Femur (tissue), 1 donor: Measurements from ENCODE around the gene HCFC2.
"Not testable (repeated sequence)": the region's sequence is repeated elsewhere in the genome, so short reads cannot be mapped to it uniquely, and the experiment has no call there.

ENCODE experiments used
- DNase-seq: peaks from one replicate; pipeline ENCODE4 v3.0.0-alpha.2; 2017

HCFC2 gene

DNA sequence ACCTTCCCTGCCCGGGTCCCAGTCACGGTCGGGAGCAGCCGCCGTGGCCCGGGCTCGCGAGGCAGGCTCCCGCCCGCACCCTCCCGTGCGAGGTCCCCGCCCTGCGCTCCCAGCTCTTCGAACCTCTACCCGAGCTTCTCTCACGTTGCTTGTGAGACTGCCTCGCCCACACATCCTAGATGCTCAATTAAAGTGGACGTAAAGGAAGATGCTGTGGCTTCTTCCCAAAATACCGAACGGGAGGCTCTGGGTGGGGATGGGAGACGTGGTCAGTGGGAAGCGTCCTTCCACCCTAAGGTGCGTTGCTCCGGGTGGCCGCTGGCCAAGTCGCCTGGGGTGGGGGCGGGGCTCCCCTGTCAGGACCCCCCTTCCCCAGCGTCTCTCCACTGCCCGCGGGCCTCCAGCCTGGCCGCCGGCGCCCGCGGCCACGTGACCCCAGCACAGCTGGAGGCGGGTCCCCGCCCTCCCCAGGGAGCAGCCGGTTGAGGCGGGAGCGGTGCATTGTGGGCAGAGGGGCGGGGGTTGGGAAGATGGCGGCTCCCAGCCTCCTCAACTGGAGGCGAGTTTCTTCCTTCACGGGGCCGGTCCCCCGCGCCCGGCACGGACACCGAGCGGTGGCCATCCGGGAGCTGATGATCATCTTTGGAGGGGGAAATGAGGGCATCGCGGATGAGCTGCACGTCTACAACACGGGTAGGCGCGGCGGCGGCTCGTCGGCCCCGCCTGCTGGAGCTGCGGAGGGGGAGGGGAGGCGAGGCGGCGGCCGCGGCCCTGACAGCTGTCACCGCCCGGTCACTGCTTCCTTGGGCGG, at the start of gene HCFC2:
TSS of gene HCFC2 (plus strand) at position 501 of the 811 bp plus-strand sequence. CDS start at position 531, 30 bp downstream.
- peak; percentile 95 for DNase-seq

DNA sequence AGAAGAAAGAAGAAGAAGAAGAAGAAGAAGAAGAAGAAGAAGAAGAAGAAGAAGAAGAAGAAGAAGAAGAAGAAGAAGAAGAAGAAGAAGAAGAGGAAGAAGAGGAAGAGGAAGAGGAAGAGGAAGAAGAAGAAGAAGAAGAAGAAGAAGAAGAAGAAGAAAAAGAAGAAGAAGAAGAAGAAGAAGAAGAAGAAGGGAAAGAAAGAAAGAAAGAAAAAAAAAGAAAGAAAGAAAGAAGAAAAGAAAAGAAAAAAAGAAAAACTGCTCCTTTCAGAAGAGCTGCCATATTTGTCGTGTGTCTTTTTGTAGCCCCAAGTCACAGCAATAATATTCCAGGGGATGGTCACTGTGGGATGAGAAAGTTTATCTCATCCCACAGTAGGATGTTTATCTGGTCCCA, 42.5 kb upstream of the HCFC2 start:
- not testable (repeated sequence) for DNase-seq

DNA sequence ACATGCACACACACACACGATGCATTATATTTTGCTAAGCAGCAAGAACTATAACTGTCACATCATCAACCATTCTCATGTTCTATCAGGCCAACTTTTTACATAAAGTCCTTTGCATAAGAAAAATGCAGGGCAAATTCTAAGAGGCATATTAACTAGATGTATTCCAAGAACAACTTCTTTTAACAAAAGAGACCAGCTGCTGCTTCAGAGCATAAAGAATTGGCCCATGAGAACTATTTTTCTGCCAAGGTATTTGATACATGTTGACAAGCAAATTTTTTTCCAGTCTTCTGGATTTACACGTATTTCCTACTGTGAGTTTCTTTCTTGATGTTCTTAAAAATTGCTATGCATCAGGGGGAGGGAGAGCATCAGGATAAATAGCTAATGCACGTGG, 41.5 kb upstream of the HCFC2 start:
- DNase-seq: no peak

DNA sequence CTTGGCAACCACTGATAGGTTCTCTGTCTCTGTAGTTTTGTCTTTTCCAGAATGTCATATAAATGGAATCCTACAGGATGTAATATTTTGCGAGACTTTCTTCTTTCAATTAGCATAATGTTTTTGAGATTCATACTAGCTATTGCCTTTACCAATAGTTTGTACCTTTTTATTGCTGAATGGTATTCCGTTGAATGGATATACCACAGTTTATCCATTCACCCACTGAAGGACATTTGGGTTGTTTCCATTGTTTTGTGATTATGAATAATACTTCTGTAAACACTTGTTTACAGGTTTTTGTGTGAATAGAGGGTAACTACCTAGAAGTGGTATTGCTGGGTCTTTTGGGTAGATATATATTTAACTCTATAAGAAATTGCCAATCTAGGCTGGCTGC, 40.6 kb upstream of the HCFC2 start:
- no peak for DNase-seq

DNA sequence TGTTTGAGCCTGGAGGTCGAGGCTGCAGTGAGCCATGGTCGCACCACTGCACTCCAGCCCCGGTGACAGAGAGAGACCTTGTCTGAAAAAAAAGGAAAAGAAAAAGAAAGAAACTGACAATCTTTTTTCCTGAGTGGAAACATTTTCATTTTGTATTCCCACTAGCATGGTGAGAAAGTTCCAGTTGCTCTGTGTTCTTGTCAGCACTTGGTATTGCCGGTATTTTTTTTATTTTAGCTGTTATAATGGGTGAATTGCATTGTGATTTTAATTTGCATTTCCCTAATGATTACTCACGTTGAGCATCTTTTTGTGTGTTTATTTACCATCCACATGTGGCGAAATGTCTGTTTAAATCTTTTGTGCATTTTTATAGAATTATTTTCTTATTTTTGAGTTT, 40.0 kb upstream of the HCFC2 start:
- no peak for DNase-seq

DNA sequence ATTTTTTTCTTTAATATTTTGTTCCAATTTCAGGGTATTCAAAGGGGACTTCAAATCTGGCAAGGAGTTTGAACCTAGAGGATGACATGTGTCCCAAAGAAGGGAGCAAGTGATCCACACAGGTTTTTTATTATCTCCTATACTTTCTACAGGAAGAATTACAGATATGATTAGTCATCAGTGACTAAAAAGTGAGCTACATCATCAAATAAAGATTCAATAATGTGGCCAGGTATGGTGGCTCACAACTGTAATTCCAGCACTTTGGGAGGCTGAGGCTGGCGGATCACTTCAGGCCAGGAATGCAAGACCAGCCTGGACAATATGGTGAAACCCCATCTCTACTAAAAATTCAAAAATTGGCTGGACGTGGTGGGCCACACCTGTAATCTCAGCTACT, 38.6 kb upstream of the HCFC2 start:
- DNase-seq: no peak

DNA sequence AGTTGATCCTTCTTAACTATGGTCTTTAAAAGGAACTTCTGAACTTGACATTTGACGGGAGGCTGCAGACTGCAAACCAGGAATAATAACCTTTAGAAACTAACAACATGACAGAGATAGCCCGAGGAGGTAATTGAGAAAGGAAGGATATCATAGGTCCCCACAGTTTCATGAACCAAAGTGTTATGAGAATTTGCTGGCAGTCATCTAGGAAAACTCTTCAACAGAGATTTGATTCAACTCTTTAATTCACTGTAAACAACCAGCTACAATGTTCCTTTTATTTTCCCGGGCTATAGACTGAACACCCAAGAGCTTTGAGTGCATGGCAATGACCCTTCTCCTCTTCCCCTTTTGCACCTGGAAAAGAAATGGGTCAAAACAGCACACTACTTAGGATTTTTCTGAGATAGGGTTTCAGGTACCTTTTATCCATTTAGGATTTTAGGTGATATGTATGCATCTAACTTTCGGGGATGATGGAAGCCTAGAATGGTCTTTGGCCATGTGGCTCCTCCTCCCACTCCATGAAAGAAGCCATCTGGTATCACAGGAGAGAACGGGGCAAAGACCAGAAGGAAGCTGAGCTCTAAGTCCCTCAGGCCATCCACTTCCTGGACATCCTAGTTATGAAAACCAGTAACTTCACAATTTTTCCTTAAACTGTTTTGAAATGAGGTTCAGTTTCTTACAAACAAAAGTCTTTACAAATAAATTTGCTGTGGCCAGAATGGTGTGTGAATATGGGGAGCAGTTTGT, 37.3 kb upstream of the HCFC2 start:
- no peak for DNase-seq

DNA sequence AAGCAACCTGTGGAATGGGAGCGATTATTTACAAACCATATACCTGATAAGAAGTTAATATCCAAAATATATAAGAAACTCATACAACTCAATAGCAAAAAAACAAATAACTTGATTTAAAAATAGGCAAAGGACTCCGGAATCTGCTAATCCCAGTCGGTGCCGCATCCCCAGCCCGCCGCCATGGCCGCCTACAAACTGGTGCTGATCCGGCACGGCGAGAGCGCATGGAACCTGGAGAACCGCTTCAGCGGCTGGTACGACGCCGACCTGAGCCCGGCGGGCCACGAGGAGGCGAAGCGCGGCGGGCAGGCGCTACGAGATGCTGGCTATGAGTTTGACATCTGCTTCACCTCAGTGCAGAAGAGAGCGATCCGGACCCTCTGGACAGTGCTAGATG, 33.7 kb upstream of the HCFC2 start:
- not testable (repeated sequence) for DNase-seq

DNA sequence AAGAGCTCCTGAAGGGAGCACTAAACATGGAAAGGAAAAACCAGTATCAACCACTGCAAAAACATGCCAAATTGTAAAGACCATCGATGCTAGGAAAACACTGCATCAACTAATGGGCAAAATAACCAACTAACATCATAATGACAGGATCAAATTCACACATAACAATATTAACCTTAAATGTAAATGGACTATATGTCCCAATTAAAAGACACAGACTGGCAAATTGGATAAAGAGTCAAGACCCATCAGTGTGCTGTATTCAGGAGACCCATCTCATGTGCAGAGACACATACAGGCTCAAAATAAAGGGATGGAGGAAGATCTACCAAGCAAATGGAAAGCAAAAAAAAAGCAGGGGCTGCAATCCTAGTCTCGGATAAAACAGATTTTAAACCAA, 28.2 kb upstream of the HCFC2 start:
- not testable (repeated sequence) for DNase-seq

DNA sequence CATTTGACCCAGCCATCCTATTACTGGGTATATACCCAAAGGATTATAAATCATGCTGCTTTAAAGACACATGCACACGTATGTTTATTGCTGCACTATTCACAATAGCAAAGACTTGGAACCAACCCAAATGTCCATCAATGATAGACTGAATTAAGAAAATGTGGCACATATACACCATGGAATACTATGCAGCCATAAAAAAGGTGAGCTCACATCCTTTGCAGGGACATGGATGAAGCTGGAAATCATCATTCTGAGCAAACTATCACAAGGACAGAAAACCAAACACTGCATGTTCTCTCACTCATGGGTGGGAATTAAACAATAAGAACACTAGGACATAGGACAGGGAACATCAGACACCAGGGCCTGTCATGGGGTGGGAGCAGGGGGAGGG, 24.6 kb upstream of the HCFC2 start:
- not testable (repeated sequence) for DNase-seq

DNA sequence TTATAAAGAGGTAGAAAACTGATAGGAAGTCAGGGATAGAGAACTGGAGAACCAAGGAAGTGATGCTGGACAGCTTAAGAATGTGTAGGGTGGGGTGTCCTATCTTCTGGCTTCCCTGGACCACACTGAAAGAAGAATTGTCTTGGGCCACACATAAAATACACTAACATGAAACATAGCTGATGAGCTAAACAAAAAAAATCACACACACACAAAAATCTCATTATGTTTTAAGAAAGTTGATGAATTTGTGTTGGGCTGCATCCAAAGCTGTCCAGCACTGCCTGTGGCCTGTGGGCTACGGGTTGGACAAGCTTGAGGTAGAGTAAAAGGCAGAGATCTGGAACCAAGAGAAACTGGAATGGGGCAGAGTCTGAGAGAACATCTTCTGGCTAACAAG, 21.8 kb upstream of the HCFC2 start:
- no peak for DNase-seq

DNA sequence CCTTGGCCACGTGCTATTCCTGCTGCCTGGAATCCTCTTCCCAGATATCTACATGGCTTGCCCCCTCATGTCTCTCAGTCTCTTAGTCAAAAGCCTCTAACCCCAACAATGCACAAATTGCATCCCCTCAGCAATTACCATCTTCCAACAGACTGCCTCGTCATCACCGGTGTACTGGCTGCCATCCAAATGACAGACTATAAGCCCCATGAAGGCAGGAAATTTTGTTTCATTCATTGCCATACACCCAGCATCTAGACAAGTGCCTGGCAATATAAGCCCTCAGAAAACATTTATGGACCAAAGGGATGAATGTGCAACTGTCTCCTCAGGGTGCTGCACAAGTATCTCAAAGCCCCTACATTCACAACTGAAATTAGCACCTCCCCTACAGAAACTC, 20.2 kb upstream of the HCFC2 start:
- no peak for DNase-seq

DNA sequence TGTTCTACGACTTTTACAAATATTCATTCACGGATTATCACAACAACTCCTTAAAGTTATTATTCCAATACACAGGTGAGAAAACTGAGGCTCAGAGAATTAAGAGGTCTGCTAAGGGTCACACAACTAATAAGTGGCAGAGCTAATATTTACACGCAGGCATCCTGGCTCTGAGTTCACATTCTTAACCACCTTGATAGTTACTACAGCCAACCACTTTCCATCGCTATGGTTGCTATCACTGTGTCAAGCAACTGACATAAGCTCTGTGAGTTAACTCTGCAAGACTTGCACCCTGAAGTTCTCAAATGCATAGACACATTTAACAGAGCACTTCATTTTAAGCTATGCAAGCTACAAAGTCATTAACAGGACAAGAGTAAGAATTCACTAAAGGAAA, 18.0 kb upstream of the HCFC2 start:
- no peak for DNase-seq

DNA sequence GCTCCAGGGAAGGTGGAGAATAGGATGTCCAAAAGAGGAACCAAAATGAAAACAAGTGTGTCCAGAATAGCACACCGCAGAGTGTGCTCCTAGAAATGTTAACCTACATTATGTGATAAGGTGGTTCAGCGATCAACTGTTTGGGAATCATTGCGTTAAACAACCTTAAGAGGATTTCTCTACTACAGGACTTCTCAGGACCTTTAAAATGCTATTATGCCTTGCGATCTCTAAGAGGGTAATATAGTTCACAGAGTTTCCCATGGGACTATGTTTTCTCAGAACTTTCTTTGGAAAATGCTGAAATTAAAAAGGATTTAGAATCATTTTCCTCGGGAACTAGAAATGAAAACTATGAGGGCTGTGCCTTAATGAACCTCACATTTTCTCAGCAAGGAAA, 16.2 kb upstream of the HCFC2 start:
- no peak for DNase-seq

DNA sequence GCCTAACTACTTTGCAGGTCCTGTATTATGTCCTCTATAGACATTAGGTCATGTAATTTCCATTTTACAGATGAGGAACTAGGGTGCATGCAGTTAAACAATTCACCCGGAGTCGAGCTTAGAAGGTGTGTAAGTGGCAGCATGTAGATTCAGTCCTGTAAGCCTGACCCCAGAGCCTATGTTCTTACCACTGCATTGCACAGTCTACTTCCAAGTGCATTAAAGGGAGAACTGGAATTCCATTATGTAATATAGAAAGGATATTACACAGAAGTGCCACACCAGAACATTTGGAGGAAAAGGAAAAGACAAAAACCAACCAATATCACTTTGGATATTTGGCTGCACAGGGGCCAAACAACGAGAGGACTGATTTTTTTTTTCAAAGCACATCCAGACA, 15.5 kb upstream of the HCFC2 start:
- no peak for DNase-seq

DNA sequence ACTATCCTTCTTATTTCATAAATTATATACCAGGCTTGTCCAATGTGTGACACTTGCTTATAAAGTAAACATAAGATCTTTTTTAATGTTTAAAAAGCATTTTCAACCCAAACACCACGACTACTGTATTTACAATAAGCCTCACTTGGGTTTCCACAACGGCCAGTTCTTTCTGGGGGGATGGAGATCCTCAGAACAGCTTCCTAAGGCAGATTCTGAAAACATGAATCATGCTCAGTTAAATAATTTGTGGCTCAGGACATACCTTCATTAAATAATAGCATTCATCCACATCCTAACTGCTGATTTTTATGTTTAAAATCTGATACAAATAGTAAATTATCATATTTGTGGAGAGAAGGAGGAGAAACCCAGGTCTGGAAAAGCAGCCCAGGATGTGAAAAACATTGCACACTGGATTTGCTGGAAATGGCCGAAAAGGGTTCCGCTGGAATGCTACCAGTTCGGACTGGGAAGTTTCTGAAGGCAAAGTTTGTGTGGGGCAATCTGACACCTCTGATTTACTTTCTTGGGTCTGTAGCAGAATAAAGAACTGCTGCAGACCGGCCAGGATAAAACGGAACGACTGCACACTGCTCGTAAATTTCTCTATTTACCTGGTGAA, 14.9 kb upstream of the HCFC2 start:
- DNase-seq: peak; percentile 65

DNA sequence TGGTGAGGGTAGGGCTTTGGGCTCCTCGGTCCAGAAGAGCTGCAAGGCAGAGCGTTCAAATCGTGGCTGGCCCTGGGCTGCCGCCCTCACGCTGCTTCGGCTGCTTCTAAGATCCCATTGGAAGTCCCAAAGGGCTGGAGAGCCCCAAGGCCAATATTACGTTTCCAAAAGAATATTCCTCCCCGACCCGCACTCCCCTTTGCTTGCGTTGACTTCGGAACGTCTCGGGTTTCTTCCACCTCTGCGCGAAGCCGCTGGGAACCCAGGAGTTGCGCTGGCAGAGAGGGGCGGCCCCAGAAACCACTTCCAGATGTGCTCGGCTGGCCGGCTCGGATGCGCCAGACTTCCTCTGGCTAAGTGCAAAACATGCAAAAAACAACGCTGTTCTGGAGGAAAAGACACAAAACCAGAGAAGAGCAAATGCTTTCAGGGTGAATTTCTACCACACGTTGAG, 14.4 kb upstream of the HCFC2 start, which contains the start of gene GLT8D2:
TSS of gene GLT8D2 (minus strand) at position 285 of the 454 bp plus-strand sequence. CDS start 30,539 bp downstream, outside the sequence.
- peak; percentile 91 for DNase-seq

DNA sequence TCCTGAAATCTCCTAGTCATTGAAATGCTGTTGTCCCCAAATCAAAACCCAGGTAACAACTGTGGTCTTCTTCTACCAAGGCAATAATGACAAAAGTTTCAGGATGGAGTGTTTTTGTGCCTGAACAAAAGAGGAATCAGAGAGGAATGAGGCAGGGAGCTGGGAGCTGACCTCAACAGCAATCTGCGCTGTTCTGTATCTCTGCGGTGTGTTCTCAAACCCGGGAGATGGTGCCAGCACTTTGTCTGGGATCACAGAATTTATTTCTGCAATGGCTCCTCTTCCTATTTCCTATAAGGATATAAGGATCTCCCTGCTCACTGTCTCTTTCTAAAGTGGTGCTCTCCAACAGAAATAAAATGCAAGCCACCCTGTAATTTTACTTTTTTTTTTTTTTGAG, 13.9 kb upstream of the HCFC2 start:
- no peak for DNase-seq

DNA sequence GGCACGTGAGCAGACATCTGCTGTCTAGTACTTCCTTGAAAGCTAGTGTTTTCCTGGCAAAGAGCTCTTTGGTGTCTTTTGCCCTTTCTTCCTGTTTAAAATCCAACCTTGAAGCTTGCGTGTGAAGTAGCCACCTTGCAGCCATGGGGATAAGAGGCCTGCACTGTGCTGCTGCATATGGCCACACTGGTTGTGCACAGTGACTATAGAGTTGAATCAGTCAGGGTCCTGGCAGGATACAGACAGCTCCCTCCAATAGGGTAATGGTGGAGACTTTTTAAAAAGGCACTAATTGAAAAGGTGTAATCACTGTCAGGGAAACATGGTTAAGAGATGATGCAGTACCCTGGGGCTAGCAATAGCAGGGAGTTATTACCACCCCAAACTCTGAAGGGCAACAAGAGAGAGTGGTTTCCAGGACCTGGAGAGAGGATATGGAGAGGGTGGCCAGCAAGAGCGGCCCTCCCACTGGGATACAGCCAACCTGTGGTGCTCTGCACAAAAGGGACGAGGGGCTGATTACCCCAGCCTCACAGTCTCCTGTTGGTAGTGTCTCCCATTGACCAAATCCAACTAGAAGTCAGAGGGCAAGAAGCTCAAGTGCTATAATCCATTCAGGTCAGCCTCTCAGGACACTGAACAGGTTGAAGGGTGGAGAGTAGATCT, 9.5 kb upstream of the HCFC2 start:
- no peak for DNase-seq

DNA sequence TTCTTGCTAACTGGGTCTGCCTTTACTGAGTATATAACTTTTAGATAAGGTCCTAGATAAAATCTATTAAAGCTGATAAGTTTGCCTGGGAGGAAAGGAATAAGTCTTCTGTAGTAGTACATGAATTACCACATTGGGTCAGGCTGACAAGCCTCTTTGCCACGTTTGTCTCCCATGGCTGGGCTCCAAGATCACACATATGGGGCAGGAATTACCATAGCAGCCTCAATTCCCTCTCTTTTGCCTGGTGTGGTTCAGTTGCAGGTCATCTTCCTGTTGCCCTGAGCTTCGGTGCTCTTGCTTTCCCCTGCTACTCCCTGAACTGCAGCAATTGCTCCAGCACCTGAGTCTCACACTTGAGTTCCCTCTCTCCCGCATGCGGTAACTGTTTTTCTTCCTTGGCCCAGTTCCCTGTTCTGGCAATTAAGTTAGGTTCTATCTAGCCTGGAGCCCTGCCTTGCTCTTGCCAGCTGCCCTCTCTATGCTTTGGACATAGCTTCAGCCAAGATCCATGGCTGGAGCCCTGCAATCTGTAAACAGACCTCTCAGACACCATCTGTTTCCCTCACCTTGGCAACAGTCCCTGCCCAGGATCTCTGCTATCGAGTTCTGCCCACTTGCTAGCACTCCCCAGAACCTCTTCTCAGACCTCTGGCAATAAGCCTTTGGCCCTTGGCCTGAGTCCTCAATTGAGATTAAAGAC, 8.5 kb upstream of the HCFC2 start:
- peak; percentile 77 for DNase-seq

DNA sequence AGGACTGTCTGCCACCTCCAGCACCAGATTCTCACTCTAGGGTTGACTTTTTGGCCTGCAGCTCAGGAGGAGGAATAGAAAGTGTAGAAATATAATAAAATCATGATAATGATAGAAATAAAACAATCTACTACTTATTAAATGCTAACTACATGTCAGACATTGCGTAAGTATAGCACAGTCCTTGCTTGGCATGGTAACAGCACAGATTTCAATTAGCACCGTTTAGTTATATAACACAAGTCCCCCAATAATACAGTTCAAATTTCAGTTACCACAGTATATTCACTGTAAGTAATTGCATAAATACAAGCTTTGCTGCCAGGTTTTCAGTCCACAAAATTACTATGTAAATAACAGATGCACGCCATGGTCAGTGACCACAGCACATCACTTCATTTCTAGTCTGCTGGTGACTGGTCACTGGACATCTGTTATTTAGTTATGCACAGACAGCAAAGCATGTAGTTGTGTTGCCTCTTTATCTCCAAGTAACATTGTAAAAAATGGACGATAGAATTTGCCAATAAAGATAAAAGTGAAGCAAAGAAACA, 7.8 kb upstream of the HCFC2 start:
- no peak for DNase-seq

DNA sequence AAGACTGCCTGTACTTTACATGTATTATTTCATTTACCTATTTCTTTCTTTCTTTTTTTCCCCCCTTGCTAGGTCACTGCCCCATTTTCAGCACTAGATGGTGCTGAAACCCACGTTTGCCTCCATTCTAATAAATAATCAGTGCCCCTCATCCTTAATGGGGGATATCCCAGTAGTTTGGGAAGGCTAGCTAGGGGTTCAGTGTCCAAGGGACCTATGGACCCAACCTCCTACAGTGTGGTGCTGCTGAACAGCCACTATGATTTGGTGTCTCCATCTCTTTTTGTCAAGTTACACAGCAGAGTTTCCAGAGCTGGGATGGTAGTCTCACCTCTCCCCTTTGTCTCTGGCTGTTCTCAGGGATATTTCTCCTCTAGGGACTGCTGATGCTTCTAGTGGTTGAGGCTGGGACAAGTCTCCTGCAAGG, 6.5 kb upstream of the HCFC2 start:
- no peak for DNase-seq
